HG03097 (cell line): Measurements from ENCODE around the gene KRTAP19-7.

Source experiments
- ATAC-seq: cut with Tn5 transposase; IDR thresholded peaks from one replicate; pipeline ENCODE4 v1.9.1; 2021; ENCODE audit not compliant: unreplicated experiment, low FRiP score

KRTAP19-7 gene, protein sequence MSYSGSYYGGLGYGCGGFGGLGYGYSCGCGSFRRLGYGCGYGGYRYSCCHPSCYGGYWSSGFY

DNA sequence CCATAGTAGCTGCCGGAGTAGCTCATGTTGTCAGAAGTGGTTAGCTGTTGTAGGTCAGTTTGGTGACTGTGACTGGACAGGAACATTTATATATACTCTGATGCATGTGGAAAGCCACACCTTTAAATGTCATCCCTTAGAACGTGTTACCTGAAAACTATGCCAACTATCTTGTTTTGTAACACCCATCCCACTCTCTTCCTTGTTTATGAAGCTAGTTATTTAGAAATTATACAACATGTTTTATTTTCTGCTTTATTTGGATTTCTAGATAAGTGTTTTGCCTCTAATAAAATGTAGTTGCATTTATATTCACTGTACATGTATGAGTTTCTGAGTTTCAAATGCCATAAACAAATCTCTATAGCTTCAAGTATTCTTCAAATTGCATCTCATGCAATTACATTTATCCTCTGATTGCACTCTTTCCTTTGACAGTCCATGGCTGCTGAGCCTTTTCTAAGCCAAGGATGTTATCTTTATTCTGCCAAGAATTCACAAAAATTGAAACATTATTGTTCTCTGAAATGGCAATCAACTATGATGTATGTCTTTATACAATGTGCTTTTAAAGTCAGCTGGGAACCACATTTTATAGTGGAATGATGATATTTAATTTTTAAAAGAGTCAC lies at the start of gene KRTAP19-7:
Gene KRTAP19-7, minus strand, starts transcription at position 51 of the 632 bp plus-strand sequence. Its CDS starts 25 bp downstream, at position 26.
- ATAC-seq, result no peak

DNA sequence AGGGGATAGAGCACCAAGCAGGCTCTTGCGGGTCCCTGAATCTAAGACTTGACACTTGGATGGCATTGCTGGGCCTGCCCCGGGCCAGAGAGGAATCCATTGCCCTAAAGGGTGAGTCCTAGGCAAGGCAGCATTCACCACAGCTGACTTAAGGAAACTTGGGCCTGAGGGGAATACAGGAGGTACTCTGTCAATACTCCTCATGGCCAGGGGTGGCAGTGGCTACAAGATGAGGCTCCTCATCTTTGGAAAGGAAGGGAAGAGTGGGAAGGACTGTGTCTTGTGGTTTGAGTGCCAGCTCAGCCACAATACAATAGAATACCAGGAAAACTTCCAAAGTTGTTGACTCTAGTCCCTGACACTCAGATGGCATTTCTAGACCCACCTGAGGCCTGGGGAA lies 44.9 kb upstream of the KRTAP19-7 start:
- no peak for ATAC-seq

DNA sequence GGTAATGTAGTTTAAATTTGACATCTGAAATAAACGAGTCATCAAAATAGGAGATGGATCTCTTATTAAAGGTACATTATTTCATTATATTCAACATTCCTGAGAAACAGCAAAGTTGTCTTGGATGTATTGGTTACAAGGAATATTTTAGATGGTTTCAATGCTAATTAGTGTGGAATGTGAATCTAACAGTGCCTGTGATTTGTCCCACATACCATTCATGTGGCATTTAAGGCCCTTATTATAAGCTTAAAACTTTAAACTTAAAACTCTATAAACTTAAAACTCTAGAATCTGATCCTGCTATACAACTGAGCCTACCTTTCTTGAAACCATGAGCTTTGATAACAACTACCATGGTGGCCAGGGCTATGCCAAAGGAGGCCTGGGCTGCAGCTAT lies 39.7 kb upstream of the KRTAP19-7 start, which contains the start of gene KRTAP22-1:
Gene KRTAP22-1, plus strand, starts transcription at position 301 of the 400 bp plus-strand sequence.
- no peak for ATAC-seq

DNA sequence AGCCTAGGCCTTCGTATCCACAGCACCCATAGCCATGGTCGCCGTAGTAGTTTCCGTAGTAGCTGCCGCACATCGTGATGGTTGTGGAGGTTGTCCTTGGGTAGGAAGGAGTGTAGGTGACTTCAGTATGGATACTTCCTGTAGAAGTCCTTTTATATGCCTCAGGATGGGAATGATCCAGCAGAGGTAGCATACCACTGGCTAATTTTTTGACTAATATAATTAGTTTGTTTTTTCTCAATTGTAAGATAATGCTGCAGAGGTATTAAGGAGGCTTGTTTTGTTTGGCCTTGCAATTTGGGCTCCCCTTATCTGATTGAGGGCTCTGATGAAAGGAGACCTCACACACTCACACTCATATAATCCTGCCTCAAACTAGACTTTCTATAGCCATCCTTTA lies 37.7 kb upstream of the KRTAP19-7 start, which contains the start of gene KRTAP6-2:
Gene KRTAP6-2, minus strand, starts transcription at position 101 of the 400 bp plus-strand sequence. Its CDS starts 28 bp downstream, at position 73.
- no peak for ATAC-seq

DNA sequence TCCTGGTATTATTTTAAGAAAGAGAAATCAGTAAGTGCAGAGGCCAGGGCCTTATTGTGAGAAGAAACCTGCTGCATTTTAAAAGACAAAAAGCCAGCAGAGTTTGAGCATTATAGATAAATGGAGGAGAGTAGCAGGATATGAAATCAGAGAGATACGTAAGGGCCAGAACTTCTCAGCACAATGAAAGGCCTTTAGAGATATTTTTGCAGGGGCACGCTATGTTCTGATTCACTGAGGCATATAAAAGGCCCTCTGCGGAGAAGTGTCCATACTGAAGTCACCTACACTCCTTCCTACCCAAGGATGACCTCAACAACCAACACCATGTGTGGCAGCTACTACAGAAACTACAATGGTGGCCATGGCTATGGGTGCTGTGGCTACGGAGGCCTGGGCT lies 31.0 kb upstream of the KRTAP19-7 start, which contains the start of gene KRTAP6-3:
Gene KRTAP6-3, plus strand, starts transcription at position 301 of the 400 bp plus-strand sequence. Its CDS starts 6 bp downstream, at position 307.
- ATAC-seq, result no peak

DNA sequence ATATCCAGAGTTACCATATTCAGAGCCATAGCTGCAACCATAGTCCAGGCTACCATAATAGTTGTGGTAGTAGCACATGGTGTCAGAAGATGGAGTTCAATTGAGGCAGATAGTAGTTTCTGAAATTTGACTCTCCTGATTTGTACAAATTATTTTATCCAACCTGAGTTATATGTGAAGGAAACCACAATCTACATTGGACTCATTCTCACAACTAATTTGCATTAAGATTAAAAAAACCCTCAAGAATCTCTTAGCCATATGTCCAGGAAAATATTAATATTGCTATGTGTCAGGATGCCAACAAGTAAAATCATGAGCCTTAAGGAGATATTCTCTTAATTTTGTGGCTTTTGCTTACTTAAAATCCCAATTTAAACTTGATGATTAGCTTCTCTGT lies 29.2 kb upstream of the KRTAP19-7 start, which contains the start of gene KRTAP22-2:
Gene KRTAP22-2, minus strand, starts transcription at position 101 of the 400 bp plus-strand sequence.
- ATAC-seq, result no peak

DNA sequence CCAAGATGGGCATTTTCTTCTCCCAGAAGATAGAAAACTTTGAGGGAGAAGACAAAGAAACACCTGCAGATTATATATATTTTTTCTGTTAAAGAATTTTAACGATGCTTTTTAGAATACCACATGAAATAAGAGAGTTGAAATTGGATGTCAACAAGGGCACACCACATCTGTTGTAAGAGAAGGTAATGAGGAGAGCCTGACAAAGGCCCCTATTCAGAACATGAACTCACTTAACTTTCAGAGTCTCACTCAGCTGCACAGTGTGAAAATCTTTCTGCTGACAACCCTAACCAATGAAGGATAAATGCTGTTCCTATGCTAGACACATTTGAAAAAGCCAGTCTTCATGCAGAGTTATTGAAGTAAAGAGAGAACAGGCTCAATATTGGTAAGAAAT lies 21.8 kb upstream of the KRTAP19-7 start:
- no peak for ATAC-seq

DNA sequence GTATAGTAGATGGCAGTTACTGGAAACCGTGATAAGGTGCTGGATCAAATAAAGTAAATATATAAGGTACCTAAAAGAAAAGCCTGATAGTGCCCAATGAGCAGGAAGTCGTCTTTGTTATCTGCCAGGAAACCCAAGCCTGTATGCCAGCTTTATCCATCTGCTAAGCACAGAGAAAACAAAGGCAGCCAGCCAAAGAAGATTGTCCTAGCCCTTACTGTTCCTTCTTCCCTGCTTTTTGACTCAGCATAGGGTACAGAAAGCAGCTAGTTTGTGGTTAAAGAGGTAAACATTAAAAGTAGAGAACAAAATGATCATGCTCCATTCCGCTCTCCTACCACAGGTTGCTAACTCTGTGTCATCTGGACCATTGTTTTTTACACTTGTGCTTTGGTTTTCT lies 19.0 kb upstream of the KRTAP19-7 start:
- ATAC-seq, result no peak

DNA sequence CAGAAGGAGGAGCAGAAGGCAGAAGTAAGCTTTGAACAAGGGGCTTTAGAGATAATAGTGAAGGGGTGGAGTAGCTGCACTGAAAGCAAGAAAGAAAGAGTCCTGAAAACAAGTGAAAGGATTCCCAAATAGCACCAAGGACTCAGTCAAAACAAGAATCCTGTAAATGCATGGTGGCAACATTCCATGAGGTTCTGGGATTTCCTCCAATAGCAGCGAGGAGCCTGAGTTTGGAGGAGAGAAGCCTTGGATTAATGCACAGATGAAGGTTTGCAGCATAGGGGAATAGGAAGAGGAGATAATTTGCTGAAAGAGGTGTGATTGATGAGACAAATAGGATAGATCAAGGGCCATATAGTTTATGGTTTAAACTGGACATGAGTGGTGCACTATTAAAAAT lies 18.2 kb upstream of the KRTAP19-7 start:
- no peak for ATAC-seq

DNA sequence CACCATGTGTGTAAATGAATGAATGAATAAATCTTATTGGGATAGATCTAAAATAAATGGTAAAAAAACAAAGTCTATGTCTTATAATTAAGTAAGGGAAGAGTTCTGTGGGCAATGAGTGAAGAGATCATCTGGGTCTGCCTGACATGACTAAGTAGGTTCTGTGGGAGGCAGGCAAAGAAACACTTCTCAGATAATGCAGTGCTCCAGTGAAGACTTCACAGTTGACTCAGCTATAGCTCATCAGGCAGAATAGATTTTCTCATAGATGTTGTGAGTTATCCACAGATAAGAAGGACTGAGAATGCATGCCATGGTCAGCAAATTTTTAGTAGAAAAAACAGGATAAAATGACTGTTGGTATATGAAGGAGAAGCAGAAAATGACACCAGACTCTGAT lies 16.7 kb upstream of the KRTAP19-7 start:
- ATAC-seq, result no peak

GRCh38 chr21:30567617-30568016 lies 6.5 kb upstream of the KRTAP19-7 start:
- no peak for ATAC-seq

- ATAC-seq, result no peak
These were observed 2.5 kb upstream of the KRTAP19-7 start for GRCh38 chr21:30563630-30564029.

- no peak for ATAC-seq
These were observed 2.0 kb upstream of the KRTAP19-7 start for GRCh38 chr21:30563072-30563471.

DNA sequence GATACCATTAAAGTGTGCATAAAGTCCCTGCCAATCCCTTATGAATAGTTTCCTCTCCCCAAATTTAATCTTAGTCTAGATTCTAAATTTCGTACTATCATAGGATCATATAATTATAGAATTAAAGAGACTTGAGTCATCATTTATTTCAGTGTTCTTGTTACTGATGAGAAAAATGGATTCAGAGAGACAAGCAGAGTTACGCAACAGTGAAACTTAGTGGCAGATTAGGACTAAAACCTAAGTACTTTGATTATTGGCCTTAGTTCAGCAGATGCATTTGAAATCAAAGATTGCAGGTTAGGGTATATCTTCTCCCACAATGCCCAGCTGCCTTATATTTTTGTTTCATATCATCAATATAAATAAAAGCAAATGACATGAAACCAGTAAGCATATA lies 843 bp upstream of the KRTAP19-7 start:
- no peak for ATAC-seq

GRCh38 chr21:30555095-30555494 lies 6.0 kb downstream of the KRTAP19-7 start:
- ATAC-seq, result no peak

- no peak for ATAC-seq
These were observed 8.3 kb downstream of the KRTAP19-7 start for GRCh38 chr21:30552782-30553181.

DNA sequence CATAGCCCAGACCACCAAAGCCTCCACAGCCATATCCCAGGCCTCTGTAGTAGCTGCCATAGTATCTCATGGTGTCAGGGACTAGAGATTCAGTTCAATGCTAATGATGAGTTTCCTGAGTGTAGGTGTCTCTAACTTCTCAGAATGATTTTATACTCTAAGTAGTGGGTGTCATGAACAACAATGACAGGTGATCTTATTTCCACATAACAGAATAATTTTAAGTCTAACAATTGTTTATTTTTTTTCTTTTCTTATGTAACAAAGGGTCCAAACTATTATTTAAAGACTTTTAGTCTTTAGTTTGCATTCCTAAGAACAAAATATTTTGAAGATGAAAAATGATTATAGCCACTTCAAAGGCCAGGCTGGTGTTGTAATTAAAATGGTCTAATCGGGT lies 19.4 kb downstream of the KRTAP19-7 start, which contains the start of gene KRTAP19-6:
Gene KRTAP19-6, minus strand, starts transcription at position 101 of the 400 bp plus-strand sequence. Its CDS starts 31 bp downstream, at position 70.
- no peak for ATAC-seq

- ATAC-seq, result no peak
These were observed 42.2 kb downstream of the KRTAP19-7 start for GRCh38 chr21:30518876-30519275.

GRCh38 chr21:30515681-30516080 lies 45.4 kb downstream of the KRTAP19-7 start:
- ATAC-seq, result no peak
